ENCODE results near the gene RPS6KC1.
"Not testable (repeated sequence)": the region's sequence is repeated elsewhere in the genome, so short reads cannot be mapped to it uniquely, and the experiment has no call there.

Gene RPS6KC1

DNA sequence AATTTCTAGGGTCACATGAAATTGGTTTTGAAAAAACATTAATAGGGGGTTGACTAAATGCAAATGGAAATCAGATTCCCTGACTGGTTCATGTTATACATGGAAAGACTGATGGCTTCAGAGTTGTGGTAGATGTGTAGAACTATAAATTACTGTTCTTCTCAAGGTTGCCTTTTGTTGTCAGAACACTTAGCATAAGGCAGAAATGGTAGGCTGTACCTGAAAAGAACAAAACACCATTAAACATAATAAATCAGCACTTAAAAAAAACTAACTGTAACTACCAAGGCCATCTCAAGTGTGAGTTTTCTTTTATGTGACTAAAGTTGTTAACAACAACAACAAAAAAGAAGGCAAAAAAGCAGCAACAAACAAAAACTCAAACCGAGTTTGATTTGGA, 111.8 kb downstream of the RPS6KC1 start:
- DNase-seq = no peak

DNA sequence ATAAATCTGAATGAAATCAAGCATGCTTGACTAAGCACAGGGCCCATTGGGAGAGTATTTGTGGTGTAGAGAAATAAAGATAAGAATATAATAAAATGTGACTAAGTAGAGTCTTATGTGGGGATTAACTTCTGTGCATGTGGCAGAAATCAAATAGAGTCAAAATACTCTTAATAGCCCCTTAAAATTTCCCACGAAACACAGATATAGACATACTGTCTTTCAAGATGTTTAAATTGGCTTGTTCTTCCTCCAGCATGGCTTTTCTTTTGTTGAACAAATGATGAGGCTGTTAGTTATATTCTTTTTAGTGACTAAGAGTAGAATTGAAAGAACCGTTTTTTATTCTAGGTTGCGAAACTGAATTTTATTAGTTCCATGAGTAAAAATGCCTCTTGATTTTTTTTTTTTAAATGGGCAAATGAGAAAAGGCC, 112.3 kb downstream of the RPS6KC1 start:
- no peak for DNase-seq

DNA sequence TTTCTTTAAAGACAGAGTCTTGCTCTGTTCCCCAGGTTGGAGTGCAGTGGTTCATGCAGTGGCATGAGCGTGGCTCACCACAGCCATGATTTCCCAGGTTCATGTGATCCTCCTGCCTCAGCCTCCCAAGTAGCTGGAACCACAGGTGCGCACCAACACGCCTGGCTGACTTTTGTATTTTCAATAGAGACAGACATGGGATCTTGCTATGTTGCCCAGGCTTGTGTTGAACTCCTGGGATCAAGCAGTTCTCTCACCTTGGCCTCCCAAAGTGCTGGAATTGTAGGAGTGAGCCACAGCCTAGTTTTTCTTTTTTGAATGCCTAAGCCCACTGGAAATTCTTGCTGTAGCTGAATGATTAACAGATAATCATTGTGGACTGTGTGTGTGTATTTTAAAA, 113.5 kb downstream of the RPS6KC1 start:
- no peak for DNase-seq

DNA sequence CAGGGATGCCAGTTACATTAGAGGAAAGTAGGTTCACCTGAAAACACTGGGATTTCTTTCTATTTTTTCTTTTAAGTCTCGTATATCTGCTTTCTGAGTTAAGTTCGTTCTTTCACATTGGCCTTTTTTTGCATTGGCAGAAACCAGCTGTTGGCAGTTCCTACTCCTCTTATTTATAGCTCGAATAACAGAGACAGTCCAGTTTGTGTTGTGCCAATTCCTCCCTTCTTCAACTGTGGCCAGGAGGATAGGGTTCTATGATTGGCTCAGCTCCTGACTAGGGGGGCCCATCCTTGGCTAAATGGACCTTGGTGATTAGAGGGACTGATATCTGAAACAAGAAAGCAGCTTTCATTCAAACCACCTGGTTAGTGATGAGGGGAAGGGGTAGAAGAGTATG, 115.8 kb downstream of the RPS6KC1 start:
- DNase-seq = no peak

DNA sequence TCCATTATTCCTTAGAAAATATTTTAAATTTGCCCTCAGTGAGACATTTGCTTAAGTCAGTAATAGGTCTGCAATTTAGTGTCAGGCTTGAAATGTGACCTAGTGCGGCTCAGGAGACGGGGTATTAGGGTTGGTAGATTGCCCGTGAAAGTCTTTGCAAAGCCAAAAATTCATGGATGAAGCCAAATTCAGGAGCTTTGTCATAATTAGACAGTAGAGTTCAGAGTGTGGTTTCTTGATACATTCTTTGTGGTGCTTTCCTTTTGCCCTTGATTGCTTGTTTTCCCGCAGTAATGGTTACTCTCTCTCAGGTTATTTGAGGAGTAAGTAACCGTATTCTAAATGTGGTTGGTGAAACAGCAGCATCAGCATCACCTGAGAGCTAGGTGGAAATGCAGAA, 120.7 kb downstream of the RPS6KC1 start:
- DNase-seq = no peak

DNA sequence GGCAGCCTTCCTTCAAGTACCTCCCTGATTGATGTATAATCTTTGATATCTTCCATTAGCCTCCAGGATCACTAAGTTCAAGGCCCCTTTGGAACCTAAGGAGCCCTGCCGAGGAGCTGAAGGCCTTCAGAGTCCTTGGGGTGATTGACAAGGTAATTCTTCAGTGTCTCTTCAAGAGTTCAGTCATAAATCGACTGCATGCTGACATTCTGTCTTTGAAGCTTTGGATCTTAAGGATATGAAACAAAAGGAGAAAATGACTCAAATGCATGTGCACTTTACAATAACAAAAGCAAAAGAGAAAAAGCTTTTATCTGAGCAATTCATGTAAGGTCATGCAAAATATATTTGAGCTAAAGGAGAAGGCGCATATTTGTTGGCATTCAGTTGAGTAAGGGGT, 125.3 kb downstream of the RPS6KC1 start:
- no peak for DNase-seq

DNA sequence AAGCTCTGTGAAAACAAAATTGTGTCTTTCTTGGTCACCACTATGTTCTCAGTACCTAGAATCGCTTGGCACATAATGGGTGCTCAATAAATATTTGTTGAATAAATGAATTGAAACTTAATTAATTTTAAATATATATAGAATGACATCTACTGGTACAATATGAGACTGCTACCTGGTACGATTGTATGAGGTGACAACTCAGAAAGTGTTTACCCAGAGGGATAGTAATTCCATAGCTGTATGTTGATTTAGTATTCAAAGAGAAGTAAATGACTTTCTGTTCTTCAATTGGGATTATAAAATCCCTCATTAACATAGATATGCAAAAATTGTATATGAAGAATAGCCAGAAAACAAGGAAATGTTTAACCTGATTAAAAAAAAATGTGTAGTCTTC, 128.7 kb downstream of the RPS6KC1 start:
- DNase-seq = no peak

DNA sequence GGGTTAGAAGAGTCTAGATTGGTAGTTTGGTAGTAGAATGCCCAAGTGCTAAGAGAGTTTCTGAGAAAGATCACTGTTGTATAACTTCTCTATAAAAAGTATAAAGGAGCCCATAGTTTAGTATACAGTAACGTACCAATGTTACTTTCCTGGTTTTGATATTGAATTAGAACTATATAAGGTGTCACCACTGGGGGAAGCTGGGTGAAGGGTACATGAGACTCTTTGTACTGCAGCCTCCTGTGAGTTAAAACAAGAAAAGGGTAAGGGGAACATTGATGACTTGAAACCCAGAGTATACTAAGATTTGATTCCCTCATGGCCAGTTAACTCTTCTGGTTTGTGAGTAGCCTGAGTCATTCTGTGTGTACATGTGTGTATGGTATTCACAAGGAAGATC, 129.8 kb downstream of the RPS6KC1 start:
- DNase-seq = no peak

DNA sequence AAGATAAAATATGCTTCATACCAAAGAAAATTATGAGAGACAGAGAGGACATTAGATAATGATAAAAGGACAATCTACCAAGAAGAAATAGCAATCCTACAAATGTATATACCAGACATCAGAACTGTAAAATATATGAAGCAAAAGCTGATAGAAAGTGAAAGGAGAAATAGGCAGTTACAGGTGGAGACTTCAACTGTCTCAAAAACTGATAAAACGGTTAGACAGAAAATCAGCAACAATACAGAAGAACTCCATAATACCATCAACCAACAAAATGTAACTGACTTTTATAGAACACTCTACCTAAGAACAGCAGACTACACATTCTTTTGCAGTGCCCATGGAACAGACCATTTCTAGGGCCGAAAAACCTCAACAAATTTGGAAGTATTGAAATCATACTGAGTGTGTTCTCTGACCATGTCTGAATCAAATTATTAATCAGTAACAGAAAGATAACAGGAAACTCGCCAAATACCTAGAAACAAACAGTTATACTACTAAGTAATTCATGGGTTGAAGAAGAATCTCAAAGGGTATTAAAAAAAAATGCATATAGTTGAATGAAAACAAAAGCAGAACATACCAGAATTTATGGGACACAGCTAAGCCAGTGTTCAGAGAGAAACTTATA, 132.1 kb downstream of the RPS6KC1 start:
- no peak for DNase-seq

DNA sequence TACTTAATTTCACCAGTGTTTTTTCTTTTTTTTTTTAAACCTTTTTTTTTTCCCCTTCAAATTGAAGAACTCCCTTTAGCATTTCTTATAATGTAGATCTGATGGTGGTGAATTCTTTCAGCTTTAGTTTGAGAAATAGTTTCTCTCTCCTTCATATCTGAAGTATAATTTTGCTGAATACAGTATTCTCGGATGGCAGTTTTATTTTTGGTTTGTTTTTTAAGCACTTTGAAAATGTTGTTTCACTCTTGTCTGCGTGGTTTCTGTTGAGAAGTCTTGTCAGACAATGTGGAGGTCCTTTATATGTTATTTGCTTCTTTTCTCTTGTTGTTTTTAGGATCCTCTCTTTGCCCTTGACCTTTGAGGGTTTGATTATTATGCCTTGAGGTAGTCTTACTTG, 135.1 kb downstream of the RPS6KC1 start:
- no peak for DNase-seq

DNA sequence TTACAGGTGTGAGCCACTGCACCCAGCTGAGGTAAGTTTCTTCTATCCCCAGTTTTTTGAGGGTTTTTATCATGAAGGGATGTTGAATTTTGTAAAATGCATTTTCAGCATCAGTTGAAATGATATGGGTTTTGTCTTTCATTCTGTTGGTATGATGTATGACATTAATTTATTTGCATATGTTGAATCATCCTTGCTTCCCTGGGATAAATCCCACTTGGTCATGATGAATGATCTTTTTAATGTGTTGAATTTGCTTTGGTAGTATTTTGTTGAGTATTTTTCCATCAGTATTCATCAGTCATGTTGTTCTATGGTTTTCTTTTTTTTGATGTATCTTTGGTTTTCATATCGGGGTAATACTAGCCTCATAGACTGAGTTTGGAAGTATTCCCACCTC, 141.0 kb downstream of the RPS6KC1 start:
- no peak for DNase-seq

DNA sequence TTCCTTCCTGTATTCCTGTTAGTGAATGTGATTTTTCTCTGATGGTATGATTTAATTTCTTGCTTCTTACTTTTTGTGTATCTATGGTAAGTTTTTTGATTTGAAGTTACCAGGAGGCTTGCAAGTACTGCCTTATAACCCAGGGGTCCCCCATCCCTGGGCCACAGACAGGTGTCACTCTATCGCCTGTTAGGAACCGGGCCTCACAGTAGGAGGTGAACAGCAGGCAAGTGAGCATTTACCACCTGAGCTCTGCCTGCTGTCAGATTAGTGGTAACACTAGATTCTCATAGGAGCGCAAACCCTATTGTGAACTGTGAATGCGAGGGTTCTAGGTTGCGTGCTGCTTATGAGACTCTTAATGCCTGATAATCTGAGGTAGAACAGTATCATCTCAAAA, 143.3 kb downstream of the RPS6KC1 start:
- no peak for DNase-seq

DNA sequence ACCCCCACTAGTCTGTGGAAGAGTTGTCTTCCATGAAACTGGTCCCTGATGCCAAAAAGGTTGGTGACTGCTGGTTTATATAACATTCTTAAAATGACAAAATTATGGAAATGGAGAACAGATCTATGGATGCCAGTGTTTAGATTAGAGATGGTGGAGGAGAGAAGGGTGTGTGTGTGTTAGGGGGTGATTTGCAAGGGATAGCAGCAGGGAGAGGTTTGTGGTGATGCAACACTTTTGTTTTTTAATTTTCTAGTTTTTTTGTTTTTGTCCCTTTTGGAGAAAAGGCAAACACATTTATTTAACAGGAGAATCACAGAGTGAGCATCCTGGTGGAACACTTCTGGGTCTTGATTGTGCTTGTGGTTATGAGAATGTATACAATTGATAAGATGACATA, 143.8 kb downstream of the RPS6KC1 start:
- DNase-seq = no peak

DNA sequence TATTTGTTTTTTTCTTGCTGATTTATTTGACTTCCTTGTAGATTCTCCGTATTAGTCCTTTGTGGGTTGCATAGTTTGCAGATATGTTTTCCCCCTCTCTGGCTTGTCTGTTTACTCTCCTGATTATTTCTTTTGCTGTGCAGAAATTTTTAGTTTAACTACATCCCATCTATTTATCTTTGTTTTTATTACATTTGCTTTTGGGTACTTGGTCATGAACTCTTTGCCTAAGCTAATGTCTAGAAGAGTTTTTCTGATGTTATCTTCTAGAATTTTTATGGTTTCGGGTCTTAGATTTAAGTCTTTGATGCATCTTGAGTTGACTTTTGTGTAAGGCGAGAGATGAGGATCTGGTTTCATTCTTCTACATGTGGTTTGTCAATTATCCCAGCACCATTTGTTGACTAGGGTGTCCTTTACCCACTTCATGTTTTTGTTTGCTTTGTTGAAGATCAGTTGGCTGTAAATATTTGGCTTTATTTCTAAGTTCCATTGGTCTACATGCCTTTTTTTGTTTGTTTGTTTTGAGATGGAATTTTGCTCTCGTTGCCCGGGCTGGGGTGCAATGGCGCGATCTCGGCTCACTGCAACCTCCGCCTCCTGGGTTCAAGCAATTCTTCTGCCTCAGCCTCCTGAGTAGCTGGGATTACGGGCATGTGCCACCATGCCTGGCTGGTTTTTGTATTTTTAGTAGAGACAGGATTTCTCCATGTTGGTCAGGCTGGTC, 145.4 kb downstream of the RPS6KC1 start:
- not testable (repeated sequence) for DNase-seq

DNA sequence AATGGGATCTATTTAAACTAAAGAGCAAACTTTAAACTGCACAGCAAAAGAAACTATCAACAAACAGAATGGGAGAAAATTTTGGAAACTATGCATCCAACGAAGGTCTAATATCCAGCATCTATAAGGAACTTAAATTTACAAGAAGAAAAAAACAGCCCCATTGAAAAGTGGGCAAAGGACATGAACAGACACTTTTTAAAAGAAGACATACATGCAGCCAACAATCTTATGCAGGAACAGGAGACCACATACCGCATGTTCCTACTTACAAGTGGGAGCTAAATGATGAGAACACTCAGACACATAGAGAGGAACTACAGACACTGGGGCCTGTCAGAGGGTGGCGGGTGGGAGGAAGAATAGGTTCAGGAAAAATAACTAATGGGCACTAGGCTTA, 149.6 kb downstream of the RPS6KC1 start:
- no peak for DNase-seq

DNA sequence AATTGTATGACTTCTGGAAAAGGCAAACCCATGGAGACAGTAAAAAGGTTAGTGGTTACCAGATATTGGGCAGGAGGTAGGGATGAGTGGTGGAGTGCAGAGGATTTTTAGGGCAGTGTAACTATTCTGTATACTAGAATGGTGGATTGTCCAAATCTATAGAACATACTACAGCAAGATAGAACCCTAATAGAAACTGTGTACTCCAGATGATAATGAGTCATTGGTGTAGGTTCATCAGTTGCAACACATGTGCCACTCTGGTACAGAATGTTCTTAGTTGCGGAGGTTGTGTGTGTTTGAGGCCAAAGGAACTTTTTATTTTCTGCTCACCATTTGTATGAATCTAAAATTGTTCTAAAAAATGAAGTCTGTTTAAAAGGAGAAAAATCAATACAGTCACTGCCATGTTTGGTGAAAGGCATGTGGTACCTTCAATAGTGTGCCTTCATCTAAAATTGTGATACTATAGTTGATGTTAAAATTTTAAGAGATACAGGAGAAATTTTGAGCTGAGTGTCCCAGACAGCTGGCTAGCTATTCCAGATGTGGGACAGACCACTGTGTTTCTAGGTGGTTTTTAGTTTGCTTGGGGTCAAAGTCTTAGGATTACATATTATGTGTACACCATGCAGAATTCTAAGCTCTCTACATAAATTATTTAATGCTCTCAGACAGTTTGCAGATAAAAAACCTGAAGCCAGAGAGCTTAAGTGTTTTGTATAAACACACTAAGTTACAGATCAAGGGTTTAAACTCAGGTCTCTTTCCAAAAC, 150.5 kb downstream of the RPS6KC1 start:
- no peak for DNase-seq

DNA sequence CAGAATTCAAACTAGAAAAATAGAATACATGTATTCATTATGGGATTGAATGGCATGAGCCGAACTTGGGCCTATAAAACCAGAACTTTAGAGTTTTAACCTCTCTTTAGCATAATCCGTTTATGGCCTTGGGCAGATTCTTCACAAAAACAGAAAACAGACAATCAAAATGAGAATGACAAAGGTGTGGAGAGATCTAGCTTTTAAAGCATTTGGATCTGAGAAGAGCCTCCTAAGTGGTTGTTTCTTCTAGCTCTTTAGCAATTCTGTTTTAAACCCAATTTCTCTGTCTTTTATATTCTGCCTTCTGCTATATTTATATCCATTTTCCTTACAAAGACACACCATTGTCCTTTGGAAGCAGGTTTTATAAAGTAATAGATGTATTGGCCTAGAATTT, 160.2 kb downstream of the RPS6KC1 start:
- DNase-seq = no peak

DNA sequence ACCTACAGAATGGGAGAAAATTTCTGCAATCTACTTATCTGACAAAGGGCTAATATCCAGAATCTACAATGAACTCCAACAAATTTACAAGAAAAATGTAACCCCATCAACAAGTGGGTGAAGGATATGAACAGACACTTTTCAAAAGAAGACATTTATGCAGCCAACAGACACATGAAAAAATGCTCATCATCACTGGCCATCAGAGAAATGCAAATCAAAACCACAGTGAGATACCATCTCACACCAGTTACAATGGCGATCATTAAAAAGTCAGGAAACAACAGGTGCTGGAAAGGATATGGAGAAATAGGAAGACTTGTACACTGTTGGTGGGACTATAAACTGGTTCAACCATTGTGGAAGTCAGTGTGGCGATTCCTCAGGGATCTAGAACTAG, 168.0 kb downstream of the RPS6KC1 start:
- DNase-seq = not testable (repeated sequence)

DNA sequence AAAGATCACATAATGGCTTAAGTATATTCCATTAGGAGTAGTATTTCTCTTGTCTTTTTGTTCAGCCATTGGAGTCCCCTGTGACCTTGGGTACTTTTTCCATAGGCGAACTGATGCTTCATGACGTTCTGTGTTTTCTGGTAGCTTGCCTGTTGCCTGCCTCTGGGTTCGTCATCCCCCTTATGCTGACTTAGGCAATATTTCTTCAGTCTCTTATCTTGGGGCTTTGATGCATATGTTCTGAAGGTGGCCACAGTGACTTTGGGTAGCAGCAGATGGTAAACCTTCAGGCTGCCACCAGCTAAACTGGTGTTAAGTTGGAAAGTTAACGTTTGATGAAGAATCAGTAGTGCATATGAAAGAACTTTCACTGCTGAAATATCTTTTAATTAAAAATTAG, 170.2 kb downstream of the RPS6KC1 start:
- DNase-seq = no peak

DNA sequence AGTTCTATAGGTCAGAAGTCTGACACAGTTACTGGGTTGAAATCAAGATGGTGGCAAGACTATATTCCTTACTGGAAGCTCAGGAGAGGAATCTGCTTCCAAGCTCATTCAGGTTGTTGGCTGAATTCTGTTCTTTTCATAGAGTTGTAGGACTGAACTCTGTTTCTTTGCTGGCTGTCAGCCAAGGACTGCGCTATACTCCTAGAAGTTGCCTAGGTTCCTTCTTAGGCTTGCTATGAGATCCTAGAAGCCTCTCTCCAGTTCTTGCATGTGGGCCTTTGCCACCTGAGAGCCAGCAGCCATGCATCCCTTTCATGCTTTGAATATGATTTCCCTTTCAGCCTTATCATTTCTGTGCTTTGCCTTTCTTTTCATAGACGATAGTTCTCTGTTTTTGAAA, 176.4 kb downstream of the RPS6KC1 start:
- no peak for DNase-seq

DNA sequence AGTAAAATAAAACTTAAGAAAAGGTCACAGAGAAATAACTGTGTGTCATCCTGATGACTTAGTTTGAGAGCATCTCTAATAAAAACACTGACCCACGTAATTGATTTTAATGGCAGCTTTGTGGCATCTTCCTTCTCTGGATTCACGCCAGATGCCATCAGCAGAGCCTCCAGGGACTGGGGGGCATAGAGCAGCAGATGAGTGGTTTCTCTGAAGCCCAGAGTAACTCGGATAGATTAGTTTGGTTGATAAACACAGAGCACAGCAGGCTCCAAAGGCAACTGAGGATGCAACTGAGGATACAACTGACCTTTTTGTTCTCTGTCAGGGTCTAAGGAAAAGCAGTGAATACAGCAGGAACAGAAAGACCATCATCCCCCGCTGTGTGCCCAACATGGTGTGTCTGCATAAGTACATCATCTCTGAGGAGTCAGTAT, 180.8 kb downstream of the RPS6KC1 start:
- DNase-seq = no peak

DNA sequence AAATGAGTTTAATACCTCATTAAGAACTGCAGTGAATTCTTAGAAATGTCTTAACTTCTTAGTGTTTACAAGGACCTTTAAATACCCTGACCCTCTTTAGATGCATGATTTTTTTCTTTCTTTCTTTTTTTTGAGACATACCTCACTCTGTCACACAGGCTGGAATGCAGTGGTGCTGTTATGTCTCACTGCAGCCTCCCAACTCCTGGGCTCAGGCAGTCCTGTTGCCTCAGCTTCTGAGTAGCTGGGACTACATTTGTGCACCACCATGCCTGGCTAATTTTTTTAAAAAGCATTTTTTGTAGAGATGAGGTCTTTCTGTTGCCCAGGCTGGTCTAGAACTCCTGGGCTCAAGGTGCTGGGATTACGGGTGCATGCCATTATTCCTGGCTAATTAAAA, 191.8 kb downstream of the RPS6KC1 start:
- DNase-seq = no peak

DNA sequence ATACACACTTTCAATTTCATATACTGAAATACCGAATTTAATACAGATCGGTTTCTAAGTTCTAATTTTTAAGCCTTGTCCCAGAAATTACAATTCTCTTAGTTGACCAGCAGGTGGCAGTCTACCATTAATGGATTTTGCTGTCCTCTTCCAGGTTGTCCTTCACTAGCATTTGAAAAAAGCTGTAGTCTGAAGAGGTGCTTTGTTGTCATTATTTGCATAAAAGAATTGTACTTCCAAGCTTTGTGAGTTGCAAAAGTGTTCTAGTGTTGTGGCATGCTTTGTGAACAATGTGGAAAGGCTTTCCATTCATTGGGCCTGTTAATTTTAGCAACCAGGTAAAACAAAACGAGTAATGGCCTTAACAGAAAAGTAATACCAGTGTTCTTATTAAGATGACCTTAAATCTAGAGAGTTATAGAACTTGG, 193.6 kb downstream of the RPS6KC1 start:
- no peak for DNase-seq

All from activated gamma-delta T cell (primary cell).